ENCODE measurements around the gene ZBTB25. TPM values are rescaled to one million over a fixed set of nuclear protein-coding genes. Genes with fewer than 3 reads are reported as not detected.

Gene ZBTB25
- total RNA-seq, 1 donor from 2014 or later: 9.4 TPM

DNA sequence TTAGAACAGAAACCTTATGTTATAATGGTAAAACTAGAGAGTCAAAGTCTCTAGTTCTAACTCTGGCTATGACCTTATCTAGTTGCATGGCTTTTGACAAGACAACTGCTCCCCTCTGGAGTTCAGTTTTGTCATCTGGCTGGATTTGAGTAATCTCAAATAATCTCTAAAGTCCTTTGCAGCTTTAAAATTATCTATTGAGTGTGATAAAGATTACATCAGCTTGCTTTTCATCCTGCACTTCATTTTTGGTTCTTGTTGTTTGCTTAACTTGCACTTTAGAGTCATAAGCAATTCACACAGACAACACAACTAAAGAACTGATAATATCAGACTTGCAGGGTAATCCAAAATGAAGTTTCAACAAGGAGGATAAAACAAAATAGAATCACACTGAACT is 36.1 kb downstream of the ZBTB25 start:
- Mint-ChIP-seq H3K27me3 (ENCODE audit: unreplicated experiment) (peaks cover 6% of the 10 kb centered on the region), H3K36me3 (ENCODE audit: unreplicated experiment) (no peaks in the 10 kb centered on the region), H3K4me3 (ENCODE audit: unreplicated experiment) (no peak overlapping the region), H3K9me3 (ENCODE audit: unreplicated experiment) (peaks cover 2% of the 10 kb centered on the region), H3K4me1 (ENCODE audit: low read depth, unreplicated experiment) (no peaks in the 10 kb centered on the region), H3K27ac (ENCODE audit: unreplicated experiment) (no peak overlapping the region)
- DNase-seq: no peak
- TF ChIP-seq, protein P1, sequence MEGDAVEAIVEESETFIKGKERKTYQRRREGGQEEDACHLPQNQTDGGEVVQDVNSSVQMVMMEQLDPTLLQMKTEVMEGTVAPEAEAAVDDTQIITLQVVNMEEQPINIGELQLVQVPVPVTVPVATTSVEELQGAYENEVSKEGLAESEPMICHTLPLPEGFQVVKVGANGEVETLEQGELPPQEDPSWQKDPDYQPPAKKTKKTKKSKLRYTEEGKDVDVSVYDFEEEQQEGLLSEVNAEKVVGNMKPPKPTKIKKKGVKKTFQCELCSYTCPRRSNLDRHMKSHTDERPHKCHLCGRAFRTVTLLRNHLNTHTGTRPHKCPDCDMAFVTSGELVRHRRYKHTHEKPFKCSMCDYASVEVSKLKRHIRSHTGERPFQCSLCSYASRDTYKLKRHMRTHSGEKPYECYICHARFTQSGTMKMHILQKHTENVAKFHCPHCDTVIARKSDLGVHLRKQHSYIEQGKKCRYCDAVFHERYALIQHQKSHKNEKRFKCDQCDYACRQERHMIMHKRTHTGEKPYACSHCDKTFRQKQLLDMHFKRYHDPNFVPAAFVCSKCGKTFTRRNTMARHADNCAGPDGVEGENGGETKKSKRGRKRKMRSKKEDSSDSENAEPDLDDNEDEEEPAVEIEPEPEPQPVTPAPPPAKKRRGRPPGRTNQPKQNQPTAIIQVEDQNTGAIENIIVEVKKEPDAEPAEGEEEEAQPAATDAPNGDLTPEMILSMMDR (IDR thresholded peaks at IDR 0.05; ENCODE audit: partially characterized antibody, unreplicated experiment): no peak

DNA sequence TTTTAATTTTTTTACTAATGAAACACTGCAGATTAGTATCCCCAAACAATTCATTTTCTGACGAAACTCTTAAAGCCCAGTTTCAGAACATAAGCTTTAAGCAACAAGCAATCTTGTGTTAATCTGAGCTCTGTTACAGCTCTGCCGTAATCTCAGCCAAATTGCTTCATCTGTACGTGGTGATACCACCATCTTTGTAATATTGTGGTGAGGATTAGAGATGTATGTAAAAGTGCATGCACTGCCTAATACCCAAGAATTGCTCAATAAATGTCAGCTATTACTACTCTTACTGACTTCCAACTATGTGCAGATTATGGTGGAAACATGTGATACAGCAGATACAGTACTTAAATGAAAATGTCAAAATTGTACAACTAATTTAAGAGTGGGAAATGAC is 36.5 kb downstream of the ZBTB25 start:
- DNase-seq: no peak
- Mint-ChIP-seq H3K27ac (ENCODE audit: unreplicated experiment) (no peak overlapping the region), H3K4me3 (ENCODE audit: unreplicated experiment) (no peak overlapping the region), H3K27me3 (ENCODE audit: unreplicated experiment) (peaks cover 6% of the 10 kb centered on the region), H3K36me3 (ENCODE audit: unreplicated experiment) (no peaks in the 10 kb centered on the region), H3K4me1 (ENCODE audit: low read depth, unreplicated experiment) (no peaks in the 10 kb centered on the region), H3K9me3 (ENCODE audit: unreplicated experiment) (peaks cover 2% of the 10 kb centered on the region)
- TF ChIP-seq, protein P1 (IDR thresholded peaks at IDR 0.05; ENCODE audit: partially characterized antibody, unreplicated experiment): no peak

DNA sequence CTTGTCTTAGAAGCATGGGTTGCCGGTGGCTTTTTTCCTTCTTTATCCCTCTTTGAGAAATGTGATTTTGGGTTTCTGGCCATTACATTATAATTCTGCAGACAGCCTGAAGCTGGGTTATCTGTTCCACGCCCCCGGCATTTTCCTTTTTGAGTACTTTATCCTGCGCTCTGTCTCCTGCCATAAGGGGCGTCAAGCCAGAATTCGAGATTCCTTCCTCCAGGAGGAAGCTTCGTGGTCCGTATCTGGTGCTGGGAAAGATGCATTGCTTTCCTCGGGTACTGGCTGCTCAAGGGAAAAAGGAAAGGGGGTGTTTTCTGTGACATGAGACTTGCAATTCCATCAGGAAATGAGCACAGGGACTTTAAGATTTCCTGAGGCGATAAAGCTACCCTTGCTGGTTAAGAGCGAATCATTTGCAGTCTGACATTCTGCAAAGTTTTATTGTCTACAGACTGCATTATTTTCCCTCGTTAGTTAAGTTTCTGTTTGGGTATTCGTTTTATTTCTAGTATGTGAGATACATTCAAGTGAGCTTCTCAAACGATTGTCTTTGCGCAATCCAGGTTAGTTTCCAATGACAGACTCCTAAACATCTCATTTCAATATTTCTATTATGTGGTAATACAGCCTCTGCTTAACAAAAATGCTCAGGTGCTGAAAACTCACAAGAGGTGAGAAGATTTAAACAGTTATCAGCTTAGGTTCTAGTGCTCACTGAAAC is 37.6 kb downstream of the ZBTB25 start:
- TF ChIP-seq, protein P1 (IDR thresholded peaks at IDR 0.05; ENCODE audit: partially characterized antibody, unreplicated experiment): no peak
- no peaks in the 10 kb centered on the region for H3K4me1 Mint-ChIP-seq (ENCODE audit: low read depth, unreplicated experiment)
- no peak overlapping the region for H3K27ac Mint-ChIP-seq (ENCODE audit: unreplicated experiment)
- H3K9me3 Mint-ChIP-seq (ENCODE audit: unreplicated experiment): peaks cover 2% of the 10 kb centered on the region
- no peak for DNase-seq
- H3K36me3 Mint-ChIP-seq (ENCODE audit: unreplicated experiment): no peaks in the 10 kb centered on the region
- peaks cover 6% of the 10 kb centered on the region for H3K27me3 Mint-ChIP-seq (ENCODE audit: unreplicated experiment)
- H3K4me3 Mint-ChIP-seq (ENCODE audit: unreplicated experiment): peak overlapping the region; percentile 79

DNA sequence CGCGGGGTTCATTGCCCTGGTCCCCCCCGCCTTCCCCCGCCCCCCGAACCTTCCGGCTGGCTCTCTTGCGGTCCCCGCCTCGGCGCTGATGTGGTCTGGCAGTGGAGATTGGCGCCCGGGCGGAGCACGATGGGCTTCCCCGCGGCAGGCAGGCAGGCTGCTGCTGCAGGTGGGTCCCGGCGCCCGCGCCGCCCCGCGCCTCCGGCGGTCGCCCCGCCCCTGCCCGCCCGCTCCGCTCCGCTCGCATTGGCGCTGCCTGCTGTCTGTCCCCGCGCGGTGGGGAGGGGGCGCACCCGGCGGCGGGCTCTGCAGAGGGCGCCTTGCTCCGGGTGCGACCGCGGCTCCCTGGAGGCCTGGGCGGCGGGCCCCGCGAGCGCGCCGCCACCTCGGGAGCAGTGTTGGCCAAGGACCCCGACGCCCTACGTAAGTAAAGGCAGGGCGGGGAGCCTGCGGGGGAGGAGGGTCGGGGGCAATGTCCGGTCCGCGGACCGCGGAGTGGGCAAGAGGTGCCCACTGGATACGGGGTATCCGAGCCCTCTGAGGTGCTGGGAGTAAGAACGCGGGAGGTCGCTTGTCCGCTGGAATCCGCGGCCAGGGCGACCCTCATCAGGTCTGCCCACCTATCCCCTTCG is 38.3 kb downstream of the ZBTB25 start, which contains the start of gene AKAP5:
Gene AKAP5, plus strand, starts transcription at position 309 of the 632 bp plus-strand sequence. CDS start 2,896 bp downstream, outside the sequence.
- peak; percentile 78 for DNase-seq
- peak within 1 kb of the TSS; percentile 92 for H3K4me3 Mint-ChIP-seq (ENCODE audit: unreplicated experiment)
- no peaks in the 10 kb centered on the region for H3K4me1 Mint-ChIP-seq (ENCODE audit: low read depth, unreplicated experiment)
- H3K27ac Mint-ChIP-seq (ENCODE audit: unreplicated experiment): no peak within 1 kb of the TSS
- TF ChIP-seq, protein P1 (IDR thresholded peaks at IDR 0.05; ENCODE audit: partially characterized antibody, unreplicated experiment): no peak
- H3K36me3 Mint-ChIP-seq (ENCODE audit: unreplicated experiment): no peaks in the 10 kb centered on the region
- peaks cover 2% of the 10 kb centered on the region for H3K9me3 Mint-ChIP-seq (ENCODE audit: unreplicated experiment)
- H3K27me3 Mint-ChIP-seq (ENCODE audit: unreplicated experiment): peaks cover 6% of the 10 kb centered on the region

DNA sequence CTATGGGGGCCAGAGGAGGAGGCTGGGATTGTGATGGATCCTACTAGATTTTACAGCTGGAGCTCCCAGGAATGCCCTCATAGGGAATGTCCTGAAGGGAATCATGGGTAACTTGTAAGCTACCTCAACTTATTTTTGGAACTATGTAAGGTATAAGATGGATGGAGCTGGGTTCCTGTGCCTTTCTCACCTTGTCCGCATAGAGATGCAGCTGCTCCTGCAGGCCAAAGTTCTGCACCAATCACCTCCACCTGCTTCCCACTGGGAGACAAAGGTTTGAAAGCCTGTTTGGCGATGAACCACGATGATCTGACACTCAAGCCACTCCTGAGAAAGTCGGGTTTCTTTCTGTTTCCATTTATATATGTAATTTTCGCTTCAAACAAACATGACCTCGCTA is 39.0 kb downstream of the ZBTB25 start:
- H3K27ac Mint-ChIP-seq (ENCODE audit: unreplicated experiment): no peak overlapping the region

More for the DNA sequence above, 39.0 kb downstream of the ZBTB25 start:
- peak overlapping the region; percentile 92 for H3K4me3 Mint-ChIP-seq (ENCODE audit: unreplicated experiment)
- H3K36me3 Mint-ChIP-seq (ENCODE audit: unreplicated experiment): no peaks in the 10 kb centered on the region
- TF ChIP-seq, protein P1 (IDR thresholded peaks at IDR 0.05; ENCODE audit: partially characterized antibody, unreplicated experiment): no peak
- no peak for DNase-seq
- peaks cover 6% of the 10 kb centered on the region for H3K27me3 Mint-ChIP-seq (ENCODE audit: unreplicated experiment)
- peaks cover 2% of the 10 kb centered on the region for H3K9me3 Mint-ChIP-seq (ENCODE audit: unreplicated experiment)
- H3K4me1 Mint-ChIP-seq (ENCODE audit: low read depth, unreplicated experiment): no peaks in the 10 kb centered on the region

Measured in glutamatergic neuron (in vitro differentiated cells).